ENCODE measurements around the gene PRELID1. TPM values are rescaled to one million over a fixed set of nuclear protein-coding genes. Genes with fewer than 3 reads are reported as not detected.
A peak's percentile ranks its signal among the peaks of the same experiment; 100 is the strongest.

The PRELID1 gene
- total and polyA plus RNA-seq, 5 donors from 2014 or later = 60.6 to 210 (median 191) TPM

DNA sequence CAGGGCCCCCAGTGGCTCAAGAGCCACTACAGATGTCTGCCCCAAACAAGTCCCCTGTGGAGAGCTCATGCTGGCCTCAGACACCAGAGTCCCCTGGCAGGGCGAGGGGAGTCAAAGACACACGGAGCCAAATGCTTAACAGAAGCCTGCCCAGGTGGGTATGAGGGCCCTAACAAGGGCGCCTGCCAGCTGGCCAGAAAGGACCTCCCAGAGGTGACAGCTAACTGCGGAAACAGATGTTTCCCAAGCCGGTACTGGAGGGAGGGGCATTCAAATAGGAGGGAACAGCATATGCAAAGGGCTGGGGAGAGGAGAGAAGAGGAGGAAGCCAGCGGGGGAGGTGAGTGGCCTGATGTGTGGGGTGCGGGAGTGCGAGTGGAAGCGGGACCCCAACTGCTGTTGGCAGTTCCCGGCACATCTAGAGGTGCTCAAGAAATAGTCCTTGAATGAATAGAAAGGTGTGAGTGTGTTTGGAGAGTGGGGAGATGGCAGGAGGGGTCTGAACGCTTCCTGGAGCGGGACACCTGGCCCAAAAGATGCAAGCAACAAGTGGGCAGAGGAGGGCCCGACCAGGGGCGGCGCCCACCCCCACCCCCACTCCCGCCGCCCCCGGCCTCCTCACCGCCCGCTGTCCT is 7.3 kb downstream of the PRELID1 start:
- H3K27ac Mint-ChIP-seq = peak overlapping the region in 2 of 3 donors; percentile 70 to 76
- peaks cover 38% of the 10 kb centered on the region for H3K4me1 ChIP-seq (ENCODE audit: control insufficient read depth, insufficient read depth, low read length, poor library complexity, severe bottlenecking)

DNA sequence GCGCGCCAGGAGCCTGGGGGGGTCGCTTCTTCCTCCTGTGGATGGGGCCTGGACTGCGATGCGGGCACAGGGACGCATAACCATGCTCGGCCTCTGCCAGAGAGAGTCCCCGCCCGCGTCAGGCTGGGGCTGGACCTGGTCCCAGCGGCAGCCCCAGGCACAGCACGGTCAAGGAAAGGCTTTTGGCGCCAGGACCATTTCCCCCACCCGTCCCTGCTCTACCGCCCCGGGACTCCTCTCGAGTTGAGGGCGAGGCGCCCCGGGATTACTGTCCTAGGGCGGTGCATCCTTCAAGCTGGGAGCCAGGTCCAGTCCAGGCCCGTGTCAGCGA is 7.8 kb downstream of the PRELID1 start:
- ATAC-seq (ENCODE audit: low read depth in 2 of 2) (no peak), DNase-seq (no peak)
- Histone ChIP-seq H3K9me3 (ENCODE audit: control insufficient read depth in 2 of 2, low read length in 2 of 2) (no peaks in the 10 kb centered on the region), H3K4me1 (ENCODE audit: control insufficient read depth, insufficient read depth, low read length, poor library complexity, severe bottlenecking) (peaks cover 36% of the 10 kb centered on the region), H3K36me3 (ENCODE audit: control insufficient read depth, insufficient read depth, low read length) (peaks cover 6% of the 10 kb centered on the region), H3K27ac (ENCODE audit: insufficient read depth, low read length, poor library complexity, severe bottlenecking) (peak overlapping the region; percentile 67), H3K4me3 (ENCODE audit: low read depth, low read length) (no peak overlapping the region), H3K27me3 (ENCODE audit: control insufficient read depth, insufficient read depth, low read length) (no peaks in the 10 kb centered on the region)
- H3K36me3 Mint-ChIP-seq = peaks cover 7% of the 10 kb centered on the region
- H3K4me3 Mint-ChIP-seq = peak overlapping the region; percentile 72 to 95 (median 84)
- H3K27ac Mint-ChIP-seq = peak overlapping the region in 1 of 3 donors; percentile 55
- no peaks in the 10 kb centered on the region for H3K27me3 Mint-ChIP-seq
- H3K9me3 Mint-ChIP-seq = no peaks in the 10 kb centered on the region
- peaks cover 4 to 53% (median 18%) of the 10 kb centered on the region in 4 donors for H3K4me1 Mint-ChIP-seq

More for the DNA sequence above, 7.3 kb downstream of the PRELID1 start:
- no peaks in the 10 kb centered on the region for H3K9me3 ChIP-seq (ENCODE audit: control insufficient read depth in 2 of 2, low read length in 2 of 2)
- peaks cover 11% of the 10 kb centered on the region for H3K36me3 ChIP-seq (ENCODE audit: control insufficient read depth, insufficient read depth, low read length)
- no peak overlapping the region for H3K27ac ChIP-seq (ENCODE audit: insufficient read depth, low read length, poor library complexity, severe bottlenecking)
- Mint-ChIP-seq H3K4me1 (peaks cover 4 to 56% (median 21%) of the 10 kb centered on the region in 4 donors), H3K27me3 (no peaks in the 10 kb centered on the region), H3K36me3 (peaks cover 12% of the 10 kb centered on the region), H3K4me3 (peak overlapping the region; percentile 83 to 95 (median 90)), H3K9me3 (no peaks in the 10 kb centered on the region)
- H3K4me3 ChIP-seq (ENCODE audit: low read depth, low read length) = no peak overlapping the region
- ATAC-seq (ENCODE audit: low read depth in 2 of 2) (no peak), DNase-seq (peak in 2 of 3 donors; percentile 24 to 69)
- no peaks in the 10 kb centered on the region for H3K27me3 ChIP-seq (ENCODE audit: control insufficient read depth, insufficient read depth, low read length)

DNA sequence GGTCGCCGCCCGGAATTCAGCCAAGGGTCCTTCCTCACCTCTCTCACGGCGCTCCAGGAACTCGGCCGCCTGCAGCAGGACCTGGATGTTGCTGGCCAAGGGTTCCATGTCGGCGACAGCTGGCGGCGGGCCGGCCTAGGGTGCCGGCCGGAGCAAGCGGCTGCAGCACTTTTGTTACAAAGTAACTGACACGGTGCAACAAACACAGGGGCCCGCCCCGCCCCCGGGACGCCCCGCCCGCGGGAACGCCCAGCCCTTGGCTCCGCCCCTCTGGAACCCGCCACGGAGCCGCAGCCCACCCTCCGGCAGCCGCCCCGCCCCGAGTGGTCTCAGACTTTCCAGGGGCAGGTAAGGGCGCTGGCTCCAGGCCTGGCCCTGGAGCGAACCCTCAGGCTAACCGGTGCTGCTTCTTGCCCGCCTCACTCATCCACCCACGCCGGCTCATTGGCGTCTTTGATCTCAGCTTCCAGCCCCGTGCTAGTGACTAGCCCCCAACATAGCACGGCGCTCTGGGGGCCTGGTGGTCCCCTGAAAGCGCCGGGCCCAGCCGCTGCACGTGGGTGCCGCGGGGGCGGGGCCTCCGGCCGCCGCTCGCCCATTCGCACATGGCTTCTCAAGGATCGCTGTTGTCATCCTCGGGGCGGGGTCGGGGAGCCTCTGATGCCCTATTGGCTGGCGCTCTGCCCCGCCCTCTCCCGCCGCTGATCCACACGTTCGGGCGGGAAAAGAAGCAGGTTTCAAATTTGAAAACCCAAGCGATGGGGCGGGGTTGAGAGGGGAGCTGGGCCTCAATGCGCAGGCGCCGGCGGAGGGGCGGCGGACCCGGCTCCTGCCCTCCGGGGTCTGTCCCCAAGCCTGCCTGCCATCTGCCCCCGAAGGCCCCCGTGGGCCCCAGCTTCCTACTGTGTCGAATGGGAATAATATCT is 8.4 kb downstream of the PRELID1 start, which contains the start of gene MXD3:
MXD3 (minus strand) TSS at position 176 of the 926 bp plus-strand sequence; CDS start at position 108, 68 bp downstream.
- DNase-seq = peak; percentile 93 to 97 (median 93)
- Histone ChIP-seq H3K4me3 (ENCODE audit: low read depth, low read length) (peak within 1 kb of the TSS; percentile 68), H3K9me3 (ENCODE audit: control insufficient read depth in 2 of 2, low read length in 2 of 2) (no peaks in the 10 kb centered on the region), H3K27ac (ENCODE audit: insufficient read depth, low read length, poor library complexity, severe bottlenecking) (peak within 1 kb of the TSS; percentile 67), H3K36me3 (ENCODE audit: control insufficient read depth, insufficient read depth, low read length) (peaks cover under 1% of the 10 kb centered on the region), H3K27me3 (ENCODE audit: control insufficient read depth, insufficient read depth, low read length) (no peaks in the 10 kb centered on the region), H3K4me1 (ENCODE audit: control insufficient read depth, insufficient read depth, low read length, poor library complexity, severe bottlenecking) (peaks cover 36% of the 10 kb centered on the region)
- peak within 1 kb of the TSS; percentile 70 to 77 (median 76) for H3K27ac Mint-ChIP-seq
- no peaks in the 10 kb centered on the region for H3K9me3 Mint-ChIP-seq
- peaks cover 4 to 47% (median 16%) of the 10 kb centered on the region in 4 donors for H3K4me1 Mint-ChIP-seq
- H3K27me3 Mint-ChIP-seq = no peaks in the 10 kb centered on the region
- H3K4me3 Mint-ChIP-seq = peak within 1 kb of the TSS; percentile 83 to 96 (median 94)
- peak; percentile 90 for ATAC-seq (ENCODE audit: low read depth in 2 of 2)
- H3K36me3 Mint-ChIP-seq = peaks cover under 1% of the 10 kb centered on the region

DNA sequence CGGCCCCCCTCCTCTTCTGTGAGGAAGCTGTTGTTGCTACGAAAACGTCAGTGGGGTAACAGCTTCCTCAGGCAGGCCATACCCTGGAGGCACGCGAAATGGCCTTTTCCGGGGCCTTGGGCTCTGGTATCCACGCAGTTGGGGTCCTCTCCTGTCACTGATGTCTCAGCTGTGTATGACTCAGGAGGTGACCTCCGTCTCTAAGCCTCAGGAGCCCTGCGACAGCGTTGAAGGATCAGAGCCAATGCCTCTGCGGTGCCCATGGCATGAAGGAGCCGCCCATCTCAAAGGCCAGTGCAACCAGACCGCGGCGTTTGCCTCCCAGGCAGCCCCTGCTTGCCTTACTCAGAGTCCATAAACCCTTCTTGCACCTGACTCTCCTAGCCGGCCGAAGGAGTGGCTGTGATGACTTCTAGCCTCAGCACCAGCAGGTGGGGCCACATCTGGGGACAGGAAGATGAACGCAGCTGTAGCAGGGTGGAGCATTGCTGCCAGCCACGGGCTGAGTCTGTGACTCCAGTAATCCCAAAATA is 9.1 kb downstream of the PRELID1 start:
- no peaks in the 10 kb centered on the region for H3K36me3 ChIP-seq (ENCODE audit: control insufficient read depth, insufficient read depth, low read length)
- peak overlapping the region in 1 of 3 donors; percentile 42 for H3K27ac Mint-ChIP-seq
- peak overlapping the region; percentile 67 for H3K27ac ChIP-seq (ENCODE audit: insufficient read depth, low read length, poor library complexity, severe bottlenecking)
- peak overlapping the region; percentile 68 for H3K4me3 ChIP-seq (ENCODE audit: low read depth, low read length)
- H3K9me3 Mint-ChIP-seq = no peaks in the 10 kb centered on the region
- peak overlapping the region; percentile 74 to 95 (median 85) for H3K4me3 Mint-ChIP-seq
- no peaks in the 10 kb centered on the region for H3K9me3 ChIP-seq (ENCODE audit: control insufficient read depth in 2 of 2, low read length in 2 of 2)
- H3K36me3 Mint-ChIP-seq = no peaks in the 10 kb centered on the region
- peaks cover 4 to 47% (median 16%) of the 10 kb centered on the region in 4 donors for H3K4me1 Mint-ChIP-seq
- ATAC-seq (ENCODE audit: low read depth in 2 of 2) (peak; percentile 2 to 5), DNase-seq (peak in 1 of 3 donors; percentile 82)
- no peaks in the 10 kb centered on the region for H3K27me3 ChIP-seq (ENCODE audit: control insufficient read depth, insufficient read depth, low read length)
- H3K27me3 Mint-ChIP-seq = no peaks in the 10 kb centered on the region
- H3K4me1 ChIP-seq (ENCODE audit: control insufficient read depth, insufficient read depth, low read length, poor library complexity, severe bottlenecking) = peaks cover 36% of the 10 kb centered on the region

- Histone ChIP-seq H3K4me3 (ENCODE audit: low read depth, low read length) (no peak overlapping the region), H3K9me3 (ENCODE audit: control insufficient read depth in 2 of 2, low read length in 2 of 2) (no peaks in the 10 kb centered on the region), H3K36me3 (ENCODE audit: control insufficient read depth, insufficient read depth, low read length) (no peaks in the 10 kb centered on the region), H3K27ac (ENCODE audit: insufficient read depth, low read length, poor library complexity, severe bottlenecking) (no peak overlapping the region), H3K4me1 (ENCODE audit: control insufficient read depth, insufficient read depth, low read length, poor library complexity, severe bottlenecking) (peaks cover 36% of the 10 kb centered on the region), H3K27me3 (ENCODE audit: control insufficient read depth, insufficient read depth, low read length) (no peaks in the 10 kb centered on the region)
- Mint-ChIP-seq H3K4me3 (peak overlapping the region in 1 of 4 donors; percentile 58), H3K4me1 (peaks cover 4 to 49% (median 22%) of the 10 kb centered on the region in 4 donors), H3K36me3 (no peaks in the 10 kb centered on the region), H3K27me3 (no peaks in the 10 kb centered on the region), H3K9me3 (no peaks in the 10 kb centered on the region), H3K27ac (no peak overlapping the region)
- ATAC-seq (ENCODE audit: low read depth in 2 of 2) (no peak), DNase-seq (no peak)
These were observed 10.1 kb downstream of the PRELID1 start for GRCh38 chr5:177313561-177314259.

DNA sequence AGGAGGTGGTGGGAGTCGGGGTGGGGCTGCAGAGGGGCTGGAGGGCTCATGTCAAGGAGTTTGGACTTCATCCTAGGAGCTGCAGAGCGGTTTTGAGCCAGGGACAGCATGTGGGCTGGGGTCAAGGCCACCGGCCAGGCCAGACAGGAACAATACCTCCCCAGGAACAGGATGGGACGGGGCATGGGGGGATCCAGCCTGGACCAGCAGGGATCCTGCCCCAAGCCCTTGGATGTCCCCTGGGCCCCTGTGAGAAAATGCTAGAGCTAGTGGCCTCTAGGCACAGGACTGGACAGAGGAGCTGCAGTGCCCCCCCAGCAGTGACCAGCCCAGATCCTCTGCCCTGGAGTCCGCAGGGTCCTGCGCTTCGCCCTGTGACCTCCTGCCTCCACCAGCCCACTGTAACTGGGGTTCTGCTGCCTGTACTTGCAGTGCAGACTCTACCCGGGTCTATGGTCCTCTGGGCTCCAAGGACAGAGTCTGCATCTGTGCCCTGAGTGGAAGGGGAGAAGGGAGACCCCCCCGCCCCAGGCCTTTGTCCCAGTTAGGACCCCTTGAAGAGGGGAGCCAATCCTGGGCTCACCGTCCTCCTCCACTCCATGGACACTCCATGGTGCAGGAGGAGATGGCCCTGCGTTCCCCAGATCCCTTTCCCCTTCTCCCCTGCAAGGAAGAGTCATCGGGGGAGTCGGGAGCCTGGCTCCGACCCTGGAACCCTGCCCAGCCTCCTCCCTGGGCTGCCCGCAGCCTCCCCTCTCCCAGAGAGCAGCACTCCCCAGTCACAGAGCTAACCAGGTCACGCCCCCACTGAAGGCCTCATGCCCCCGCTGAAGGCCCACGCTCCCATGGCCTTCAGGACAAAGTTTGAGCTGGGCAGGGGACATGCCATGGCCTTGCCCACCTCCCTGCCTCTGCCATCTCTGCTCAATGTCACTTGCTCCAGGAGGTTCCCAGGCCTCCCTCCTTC is 11.1 kb downstream of the PRELID1 start:
- Mint-ChIP-seq H3K36me3 (peaks cover 7% of the 10 kb centered on the region), H3K27ac (no peak overlapping the region), H3K4me3 (no peak overlapping the region), H3K9me3 (peaks cover 0 to 4% (median 0%) of the 10 kb centered on the region in 7 donors), H3K27me3 (no peaks in the 10 kb centered on the region), H3K4me1 (peaks cover 4 to 42% (median 20%) of the 10 kb centered on the region in 4 donors)
- Histone ChIP-seq H3K4me3 (ENCODE audit: low read depth, low read length) (no peak overlapping the region), H3K27ac (ENCODE audit: insufficient read depth, low read length, poor library complexity, severe bottlenecking) (no peak overlapping the region), H3K36me3 (ENCODE audit: control insufficient read depth, insufficient read depth, low read length) (peaks cover 2% of the 10 kb centered on the region), H3K4me1 (ENCODE audit: control insufficient read depth, insufficient read depth, low read length, poor library complexity, severe bottlenecking) (peaks cover 33% of the 10 kb centered on the region), H3K27me3 (ENCODE audit: control insufficient read depth, insufficient read depth, low read length) (no peaks in the 10 kb centered on the region), H3K9me3 (ENCODE audit: control insufficient read depth in 2 of 2, low read length in 2 of 2) (no peaks in the 10 kb centered on the region)
- DNase-seq (no peak), ATAC-seq (ENCODE audit: low read depth in 2 of 2) (no peak)

All from CD4-positive, CD25-positive, alpha-beta regulatory T cell (primary cell).